HCT116 (cell line): ENCODE data around the gene CFAP97. TPM values are rescaled to one million over a fixed set of nuclear protein-coding genes. Genes with fewer than 3 reads are reported as not detected.

Experiments
- ATAC-seq: fragments of 200-7000 bp; cut with Tn5 transposase; 2 replicates; pipeline ENCODE4 v1.9.1; 2020; ENCODE audit warnings: mild to moderate bottlenecking, moderate library complexity
- BruUV-seq: library from RNA; stranded (reverse); fragments of 400-500 nt; replicated peaks from 2 replicates; lab custom pipeline; 2021; lab: Mats Ljungman, UMichigan
- CTCF ChIA-PET: fragments of 300-600 bp; sonication (Branson Sonifier 250); formaldehyde crosslinking; loops from one replicate; lab custom pipeline; 2021; ENCODE audit warnings: antibody characterized with exemption; lab: Charles Lee
- POLR2A ChIA-PET: fragments of 300-600, 350-600 bp; sonication (Branson Sonifier 250); formaldehyde crosslinking; loops from one replicate; lab custom pipeline; 2021; ENCODE audit warnings: antibody characterized with exemption; lab: Charles Lee
- RAD21 ChIA-PET, 2 experiments: fragments of 300-600 bp; sonication (Branson Sonifier 250); formaldehyde crosslinking; loops; one replicate each; lab custom pipeline; 2023; ENCODE audit warnings: low total read pairs in 2 of 2; ENCODE audit not compliant: uncharacterized antibody in 2 of 2, unreplicated experiment in 2 of 2, low non-redundant PET in 1 of 2; lab: Charles Lee
- DNase-seq: peaks from one replicate; pipeline ENCODE4 v3.0.0-alpha.2; 2010; ENCODE audit warnings: low read depth, low spot score
- H2AFZ ChIP-seq: fragments of 200-600 bp; shearing (Covaris generic), sonication (generic); 2 replicates; pipeline ENCODE4 v1.6.1; 2017; ENCODE audit warnings: low read depth, mixed run types, mixed read lengths, antibody characterized with exemption, low read length; ENCODE audit not compliant: poor library complexity, severe bottlenecking
- H3K27ac ChIP-seq: 2 replicates; pipeline ENCODE4 v1.5.1; 2012; ENCODE audit warnings: low read depth, low read length
- H3K27me3 ChIP-seq: fragments of 200-600 bp; sonication (generic); 2 replicates; pipeline ENCODE4 v1.6.1; 2016; ENCODE audit warnings: mixed run types, low read length, mixed read lengths; ENCODE audit not compliant: insufficient read depth
- H3K36me3 ChIP-seq, 2 experiments: fragments of 200-500 bp in 1 of 2; fragments of 200-600 bp in 1 of 2; sonication (Bioruptor generic) in 1 of 2; sonication (generic) in 1 of 2; 2 replicates each; pipeline versions ENCODE4 v1.5.1 to v1.6.1; 2014 to 2016; ENCODE audit warnings: low read length in 2 of 2, inconsistent platforms in 1 of 2, mixed read lengths in 1 of 2, mixed run types in 1 of 2; ENCODE audit not compliant: insufficient read depth in 2 of 2, control insufficient read depth in 1 of 2
- H3K4me1 ChIP-seq, 2 experiments: fragments of 200-600 bp in 1 of 2; sonication (generic) in 1 of 2; 2 replicates each; pipeline versions ENCODE4 v1.5.1 to v1.6.1; 2012 to 2017; ENCODE audit warnings: low read length in 2 of 2, inconsistent platforms in 1 of 2, mild to moderate bottlenecking in 1 of 2, mixed read lengths in 1 of 2, mixed run types in 1 of 2, moderate library complexity in 1 of 2; ENCODE audit not compliant: insufficient read depth in 2 of 2, control insufficient read depth in 1 of 2
- H3K4me2 ChIP-seq: fragments of 200-600 bp; sonication (generic); 2 replicates; pipeline ENCODE4 v1.6.1; 2017; ENCODE audit warnings: mixed run types, low read length, mixed read lengths
- H3K4me3 ChIP-seq, 2 experiments: fragments of 200-600 bp in 1 of 2; sonication (generic) in 1 of 2; replicated peaks in 1 of 2; 2 replicates each; pipeline ENCODE4 v1.5.1; 2011 to 2016; ENCODE audit warnings: low read length in 2 of 2, control low read depth in 1 of 2, low read depth in 1 of 2, mild to moderate bottlenecking in 1 of 2, mixed read lengths in 1 of 2, mixed run types in 1 of 2
- H3K79me2 ChIP-seq: fragments of 200-600 bp; sonication (generic); 2 replicates; pipeline ENCODE4 v1.6.1; 2017; ENCODE audit warnings: mild to moderate bottlenecking, mixed run types, low read length, moderate library complexity, mixed read lengths; ENCODE audit not compliant: insufficient read depth
- H3K9ac ChIP-seq: fragments of 200-600 bp; sonication (generic); 2 replicates; pipeline ENCODE4 v1.6.1; 2016; ENCODE audit warnings: low read length, mixed read lengths
- H3K9me2 ChIP-seq: fragments of 200-600 bp; sonication (generic), shearing (Covaris generic); 2 replicates; pipeline ENCODE4 v1.6.1; 2017; ENCODE audit warnings: mixed run types, mild to moderate bottlenecking, moderate library complexity; ENCODE audit not compliant: insufficient read depth
- H3K9me3 ChIP-seq, 2 experiments: fragments of 200-500 bp in 1 of 2; fragments of 200-600 bp in 1 of 2; sonication (Bioruptor generic) in 1 of 2; sonication (generic) in 1 of 2; 2 replicates each; pipeline ENCODE4 v1.6.1; 2014 to 2017; ENCODE audit warnings: low read length in 2 of 2, mixed read lengths in 2 of 2, inconsistent platforms in 1 of 2, low read depth in 1 of 2, mild to moderate bottlenecking in 1 of 2, mixed run types in 1 of 2, moderate library complexity in 1 of 2; ENCODE audit not compliant: control insufficient read depth in 1 of 2, insufficient read depth in 1 of 2
- H4K20me1 ChIP-seq: fragments of 200-600 bp; sonication (generic), shearing (Covaris generic); 2 replicates; pipeline ENCODE4 v1.6.1; 2017; ENCODE audit warnings: mixed run types, mild to moderate bottlenecking, moderate library complexity; ENCODE audit not compliant: insufficient read depth
- CBX3 ChIP-seq: IDR thresholded peaks from 2 replicates; pipeline ENCODE4 v1.6.1; 2012; ENCODE audit warnings: low read depth
- CEBPB ChIP-seq: IDR thresholded peaks from 2 replicates; pipeline ENCODE4 v1.6.1; 2012; ENCODE audit warnings: low read depth
- ELF1 ChIP-seq: IDR thresholded peaks from 2 replicates; pipeline ENCODE4 v1.6.1; 2012; ENCODE audit warnings: low read depth, borderline replicate concordance
- EZH2phosphoT487 ChIP-seq: fragments of 200-600 bp; IDR thresholded peaks from 2 replicates; pipeline ENCODE4 v1.6.1; 2018; ENCODE audit warnings: antibody characterized with exemption, borderline replicate concordance
- JUND ChIP-seq: IDR thresholded peaks from 2 replicates; pipeline ENCODE4 v1.6.1; 2012
- MAX ChIP-seq: IDR thresholded peaks from 2 replicates; pipeline ENCODE4 v1.6.1; 2012
- POLR2A ChIP-seq: IDR thresholded peaks from 2 replicates; pipeline ENCODE4 v1.7.0; 2011; ENCODE audit warnings: borderline replicate concordance; ENCODE audit not compliant: insufficient read depth, insufficient read length; ENCODE audit errors: extremely low read depth
- POLR2AphosphoS5 ChIP-seq: IDR thresholded peaks from 2 replicates; pipeline ENCODE4 v1.6.1; 2011; ENCODE audit warnings: mild to moderate bottlenecking, low read depth, low read length, moderate library complexity
- REST ChIP-seq: IDR thresholded peaks from 2 replicates; pipeline ENCODE4 v1.6.1; 2012; ENCODE audit warnings: low read depth
- SIN3A ChIP-seq: IDR thresholded peaks from 2 replicates; pipeline ENCODE4 v1.6.1; 2012; ENCODE audit warnings: low read depth
- TCF7L2 ChIP-seq: IDR thresholded peaks from 2 replicates; pipeline ENCODE4 v1.7.0; 2011; ENCODE audit warnings: borderline replicate concordance, inconsistent platforms; ENCODE audit not compliant: insufficient read depth, insufficient read length; ENCODE audit errors: extremely low read depth
- YY1 ChIP-seq: IDR thresholded peaks from 2 replicates; pipeline ENCODE4 v1.6.1; 2011; ENCODE audit warnings: low read length, low read depth, moderate library complexity, mild to moderate bottlenecking; ENCODE audit not compliant: insufficient replicate concordance; ENCODE audit errors: extremely low read depth
- intact Hi-C: fragments of 100-400 bp; cut with micrococcal nuclease; formaldehyde crosslinking; loops from 2 replicates; pipeline ENCODE4 v1.10.0; 2022
- total RNA-seq: library from RNA; stranded (reverse); gene quantifications from one replicate; pipeline ENCODE4 v1.2.1, GENCODE V29; 2021; ENCODE audit not compliant: unreplicated experiment

Gene CFAP97
- total RNA-seq, 1 experiment from 2014 or later = 57.7 TPM

GRCh38 chr4:185217408-185217975, 13.7 kb upstream of the CFAP97 start:
- ChIA-PET RAD21 (no interaction called here), POLR2A (no interaction called here), CTCF (no interaction called here)
- Histone ChIP-seq H3K79me2 (peaks cover 64% of the 10 kb centered on the region), H3K36me3 (no peaks in the 10 kb centered on the region), H2AFZ (no peak overlapping the region), H3K4me2 (no peak overlapping the region), H3K27ac (no peak overlapping the region), H3K9me3 (no peaks in the 10 kb centered on the region), H4K20me1 (no peaks in the 10 kb centered on the region), H3K9me2 (no peaks in the 10 kb centered on the region), H3K27me3 (no peaks in the 10 kb centered on the region), H3K4me3 (no peak overlapping the region), H3K4me1 (peaks cover 9 to 21% of the 10 kb centered on the region in 2 experiments), H3K9ac (no peak overlapping the region)
- DNase-seq (no peak), ATAC-seq (no peak)
- TF ChIP-seq JUND = no peak
- TF ChIP-seq ELF1 = no peak
- TF ChIP-seq POLR2AphosphoS5 = no peak
- no peak for TF ChIP-seq EZH2phosphoT487
- TF ChIP-seq MAX = no peak
- no peak for TF ChIP-seq YY1
- TF ChIP-seq POLR2A = no peak
- no peak for TF ChIP-seq REST
- TF ChIP-seq SIN3A = no peak
- TF ChIP-seq CEBPB = no peak
- no peak for TF ChIP-seq TCF7L2
- no peak for TF ChIP-seq CBX3
- intact Hi-C loops = no loop called here
- BruUV-seq = no TSS peak
